IPS-NIHi11 (cell line): ENCODE measurements around the gene PLIN1.
"Not testable (repeated sequence)": the region's sequence is repeated elsewhere in the genome, so short reads cannot be mapped to it uniquely, and the experiment has no call there.

Source experiments
- DNase-seq: peaks from one replicate; pipeline ENCODE4 v3.0.0; 2012; ENCODE audit warnings: mixed read lengths, low spot score

Gene PLIN1

GRCh38 chr15:89679212-89679611 lies at the start of gene PLIN1:
Gene PLIN1 (minus strand): TSS chr15:89679367. CDS start chr15:89677489, 1,878 bp downstream.
- DNase-seq: no peak

GRCh38 chr15:89728254-89728653 lies 49.1 kb upstream of the PLIN1 start:
- DNase-seq: no peak

GRCh38 chr15:89725064-89725463 lies 45.9 kb upstream of the PLIN1 start:
- no peak for DNase-seq

- DNase-seq: no peak
Observed at GRCh38 chr15:89724621-89725020, 45.5 kb upstream of the PLIN1 start.

- DNase-seq: no peak
Observed at GRCh38 chr15:89723031-89723430, 43.9 kb upstream of the PLIN1 start.

GRCh38 chr15:89714775-89715174 lies 35.6 kb upstream of the PLIN1 start:
- DNase-seq: no peak

GRCh38 chr15:89707577-89707976 lies 28.4 kb upstream of the PLIN1 start:
- DNase-seq: no peak

GRCh38 chr15:89704411-89704810 lies 25.2 kb upstream of the PLIN1 start:
- no peak for DNase-seq

- no peak for DNase-seq
Observed at GRCh38 chr15:89695198-89695597, 16.0 kb upstream of the PLIN1 start.

- DNase-seq: no peak
Observed at GRCh38 chr15:89693696-89694095, 14.5 kb upstream of the PLIN1 start.

GRCh38 chr15:89693091-89693490 lies 13.9 kb upstream of the PLIN1 start:
- DNase-seq: no peak

GRCh38 chr15:89690276-89691218 lies 11.4 kb upstream of the PLIN1 start, which contains the start of the genes PEX11A and WDR93:
Gene PEX11A (minus strand): TSS chr15:89690754. CDS start chr15:89690632, 122 bp downstream.
Gene WDR93 (plus strand): TSS chr15:89690811. CDS start chr15:89701747, 10,936 bp downstream.
- DNase-seq: peak; percentile 93

- not testable (repeated sequence) for DNase-seq
Observed at GRCh38 chr15:89689930-89690275, 10.7 kb upstream of the PLIN1 start.

- no peak for DNase-seq
Observed at GRCh38 chr15:89686522-89686921, 7.4 kb upstream of the PLIN1 start.

GRCh38 chr15:89685995-89686394 lies 6.8 kb upstream of the PLIN1 start:
- no peak for DNase-seq

- DNase-seq: no peak
Observed at GRCh38 chr15:89681146-89681545, 2.0 kb upstream of the PLIN1 start.

- no peak for DNase-seq
Observed at GRCh38 chr15:89680282-89680873, 1.2 kb upstream of the PLIN1 start.

- DNase-seq: no peak
Observed at GRCh38 chr15:89677381-89677780, 1.8 kb downstream of the PLIN1 start.

- DNase-seq: no peak
Observed at GRCh38 chr15:89675606-89676005, 3.6 kb downstream of the PLIN1 start.

- no peak for DNase-seq
Observed at GRCh38 chr15:89674526-89674925, 4.6 kb downstream of the PLIN1 start.

- peak; percentile 93 for DNase-seq
Observed at GRCh38 chr15:89673165-89673512, 6.0 kb downstream of the PLIN1 start.

- DNase-seq: no peak
Observed at GRCh38 chr15:89672221-89673164, 6.7 kb downstream of the PLIN1 start.
